ENCODE data around the gene FHOD3. TPM values are rescaled to one million over a fixed set of nuclear protein-coding genes. Genes with fewer than 3 reads are reported as not detected.

The FHOD3 gene
- total RNA-seq, 4 donors from 2014 or later, result 15.6 to 25.9 (median 21.6) TPM

DNA sequence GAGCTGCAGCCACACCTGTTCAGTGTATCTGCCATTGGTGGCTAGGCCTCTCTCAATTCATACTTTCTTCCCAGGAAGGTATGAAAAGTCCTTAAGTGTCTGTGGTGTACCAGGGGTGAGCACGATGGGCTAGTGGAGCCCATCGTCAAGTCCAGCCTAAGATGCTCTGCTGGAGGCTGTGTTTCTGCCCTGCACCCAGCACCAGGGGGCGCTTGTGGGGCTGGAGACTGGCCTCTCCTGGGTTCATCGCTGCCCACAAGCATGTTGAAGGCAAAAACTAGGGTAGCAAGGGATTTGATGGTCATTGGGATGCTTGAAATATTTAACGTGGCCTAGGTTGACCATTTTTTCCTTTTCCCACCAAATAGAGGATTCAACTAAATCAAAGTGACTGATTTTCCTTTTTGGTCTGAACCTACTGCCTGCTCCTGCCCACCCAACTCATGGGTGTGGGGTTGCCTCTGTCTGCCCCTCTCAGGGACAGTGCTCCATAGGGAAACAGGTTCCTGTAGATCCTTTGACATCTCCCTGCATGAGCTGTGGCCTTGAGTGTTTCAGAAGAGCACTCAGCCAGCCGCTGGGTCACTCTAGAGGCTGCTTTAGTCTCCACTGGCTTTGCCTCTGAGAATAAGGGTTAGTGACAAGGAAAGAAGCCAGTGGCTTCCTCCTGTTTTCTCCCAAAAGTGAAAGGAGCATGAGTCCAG lies 472.2 kb downstream of the FHOD3 start:
- DNase-seq (ENCODE audit: low spot score in 2 of 2), result no peak
- H3K9me3 ChIP-seq, result peaks cover 0 to 3% (median 0%) of the 10 kb centered on the region in 4 donors
- H3K4me3 ChIP-seq, result no peak overlapping the region
- H3K36me3 ChIP-seq, result peaks cover 0 to 4% (median 0%) of the 10 kb centered on the region in 3 donors
- peak overlapping the region in 2 of 4 donors; percentile 26 to 54 for H3K27ac ChIP-seq
- TF ChIP-seq, protein P1, sequence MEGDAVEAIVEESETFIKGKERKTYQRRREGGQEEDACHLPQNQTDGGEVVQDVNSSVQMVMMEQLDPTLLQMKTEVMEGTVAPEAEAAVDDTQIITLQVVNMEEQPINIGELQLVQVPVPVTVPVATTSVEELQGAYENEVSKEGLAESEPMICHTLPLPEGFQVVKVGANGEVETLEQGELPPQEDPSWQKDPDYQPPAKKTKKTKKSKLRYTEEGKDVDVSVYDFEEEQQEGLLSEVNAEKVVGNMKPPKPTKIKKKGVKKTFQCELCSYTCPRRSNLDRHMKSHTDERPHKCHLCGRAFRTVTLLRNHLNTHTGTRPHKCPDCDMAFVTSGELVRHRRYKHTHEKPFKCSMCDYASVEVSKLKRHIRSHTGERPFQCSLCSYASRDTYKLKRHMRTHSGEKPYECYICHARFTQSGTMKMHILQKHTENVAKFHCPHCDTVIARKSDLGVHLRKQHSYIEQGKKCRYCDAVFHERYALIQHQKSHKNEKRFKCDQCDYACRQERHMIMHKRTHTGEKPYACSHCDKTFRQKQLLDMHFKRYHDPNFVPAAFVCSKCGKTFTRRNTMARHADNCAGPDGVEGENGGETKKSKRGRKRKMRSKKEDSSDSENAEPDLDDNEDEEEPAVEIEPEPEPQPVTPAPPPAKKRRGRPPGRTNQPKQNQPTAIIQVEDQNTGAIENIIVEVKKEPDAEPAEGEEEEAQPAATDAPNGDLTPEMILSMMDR (IDR thresholded peaks at IDR 0.05), result peak in 2 of 5 experiments; percentile 10 to 27
- TF ChIP-seq POLR2A (IDR thresholded peaks at IDR 0.05) (no peak), EP300 (IDR thresholded peaks at IDR 0.05) (no peak)
- 80% methylated on average over 6 of the region's 6 CpGs for WGBS, 2 donors
- H3K4me1 ChIP-seq, result peaks cover 0 to 24% (median 3%) of the 10 kb centered on the region in 4 donors
- no peaks in the 10 kb centered on the region for H3K27me3 ChIP-seq

GRCh38 chr18:36770315-36770946 lies 472.9 kb downstream of the FHOD3 start:
- 70 to 78% methylated on average over 3 of the region's 3 CpGs for WGBS, 2 donors
- TF ChIP-seq, protein P1 (IDR thresholded peaks at IDR 0.05), result no peak
- TF ChIP-seq EP300 (IDR thresholded peaks at IDR 0.05) (no peak), POLR2A (IDR thresholded peaks at IDR 0.05) (no peak)
- peaks cover 0 to 24% (median 3%) of the 10 kb centered on the region in 4 donors for H3K4me1 ChIP-seq

DNA sequence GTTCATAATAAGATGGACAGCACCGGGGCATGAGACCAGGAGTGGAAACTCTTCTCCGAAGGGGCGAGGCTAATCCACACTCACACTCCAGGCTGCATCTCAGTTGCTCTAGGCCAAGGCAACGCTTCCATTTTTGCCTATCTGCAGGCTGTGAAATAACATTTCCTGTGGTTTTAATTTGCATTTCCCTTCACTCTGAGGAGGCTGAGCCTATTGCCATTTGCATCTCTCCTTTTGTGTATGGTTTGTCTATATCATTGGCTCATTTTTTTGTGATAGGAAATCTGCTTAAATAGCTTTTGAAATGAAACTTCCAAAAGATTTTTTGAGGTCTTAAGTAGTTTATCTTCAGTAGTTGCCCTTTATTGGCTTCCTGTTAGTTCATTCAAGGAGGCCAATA lies 473.7 kb downstream of the FHOD3 start:
- Histone ChIP-seq H3K27me3 (no peaks in the 10 kb centered on the region), H3K9me3 (no peaks in the 10 kb centered on the region), H3K4me3 (no peak overlapping the region), H3K36me3 (peaks cover 0 to 4% (median 0%) of the 10 kb centered on the region in 3 donors), H3K4me1 (peaks cover 0 to 24% (median 3%) of the 10 kb centered on the region in 4 donors), H3K27ac (no peak overlapping the region)
- no peak for TF ChIP-seq POLR2A (IDR thresholded peaks at IDR 0.05)
- TF ChIP-seq, protein P1 (IDR thresholded peaks at IDR 0.05), result no peak
- TF ChIP-seq EP300 (IDR thresholded peaks at IDR 0.05), result no peak
- no peak for DNase-seq (ENCODE audit: low spot score in 2 of 2)
- WGBS, 2 donors, result 83 to 96% methylated on average over 4 of the region's 4 CpGs

More at GRCh38 chr18:36770315-36770946, 472.9 kb downstream of the FHOD3 start:
- DNase-seq (ENCODE audit: low spot score in 2 of 2), result no peak
- Histone ChIP-seq H3K27me3 (no peaks in the 10 kb centered on the region), H3K9me3 (no peaks in the 10 kb centered on the region), H3K36me3 (peaks cover 0 to 4% (median 0%) of the 10 kb centered on the region in 3 donors), H3K4me3 (no peak overlapping the region), H3K27ac (peak overlapping the region in 2 of 4 donors; percentile 26 to 54)

GRCh38 chr18:36772241-36772723 lies 474.8 kb downstream of the FHOD3 start:
- Histone ChIP-seq H3K9me3 (no peaks in the 10 kb centered on the region), H3K27me3 (no peaks in the 10 kb centered on the region), H3K4me1 (peaks cover 0 to 13% (median 0%) of the 10 kb centered on the region in 4 donors), H3K4me3 (no peak overlapping the region), H3K27ac (no peak overlapping the region), H3K36me3 (peaks cover 0 to 4% (median 0%) of the 10 kb centered on the region in 3 donors)
- no peak for DNase-seq (ENCODE audit: low spot score in 2 of 2)
- 52 to 53% methylated on average over 4 of the region's 4 CpGs for WGBS, 2 donors
- TF ChIP-seq, protein P1 (IDR thresholded peaks at IDR 0.05), result no peak
- no peak for TF ChIP-seq EP300 (IDR thresholded peaks at IDR 0.05)
- no peak for TF ChIP-seq POLR2A (IDR thresholded peaks at IDR 0.05)

GRCh38 chr18:36775396-36775795 lies 477.9 kb downstream of the FHOD3 start:
- no peaks in the 10 kb centered on the region for H3K9me3 ChIP-seq
- WGBS, 2 donors, result 91 to 94% methylated on average over 4 of the region's 4 CpGs
- no peak for DNase-seq (ENCODE audit: low spot score in 2 of 2)
- no peak for TF ChIP-seq POLR2A (IDR thresholded peaks at IDR 0.05)
- TF ChIP-seq, protein P1 (IDR thresholded peaks at IDR 0.05), result no peak
- TF ChIP-seq EP300 (IDR thresholded peaks at IDR 0.05), result no peak
- no peak overlapping the region for H3K27ac ChIP-seq
- no peaks in the 10 kb centered on the region for H3K4me1 ChIP-seq
- no peak overlapping the region for H3K4me3 ChIP-seq
- no peaks in the 10 kb centered on the region for H3K36me3 ChIP-seq
- H3K27me3 ChIP-seq, result no peaks in the 10 kb centered on the region
